Placental pericyte (primary cell): Measurements from ENCODE around the gene DAGLA. TPM values are rescaled to one million over a fixed set of nuclear protein-coding genes. Genes with fewer than 3 reads are reported as not detected.

Source experiments
- total RNA-seq: library from RNA; depleted of rRNA; stranded (reverse); fragments of >200 nt; gene quantifications from 2 replicates; pipeline ENCODE4 v1.2.3, GENCODE V29; 2012

Gene DAGLA
- 2.9 and 4.2 TPM in 2 replicates for total RNA-seq

GRCh38 chr11:61679893-61680621 lies at the start of gene DAGLA:
DAGLA (plus strand) TSS chr11:61680391; CDS start chr11:61720156, 39,765 bp downstream.

GRCh38 chr11:61752117-61752924 lies 72.1 kb downstream of the DAGLA start, which contains the start of gene MYRF:
MYRF (plus strand) TSS chr11:61752636; CDS start chr11:61752745, 109 bp downstream.

GRCh38 chr11:61792310-61793082 lies 112.3 kb downstream of the DAGLA start, which contains the start of the genes FEN1 and TMEM258:
FEN1 (plus strand) TSS chr11:61792911; CDS start chr11:61795362, 2,451 bp downstream.
TMEM258 (minus strand) TSS chr11:61792599; CDS start chr11:61792558, 41 bp downstream.

Other genes starting within 250 kb of the DAGLA start
- not detected in 2 replicates for gene LRRC10B, start 171.6 kb upstream of the DAGLA start, total RNA-seq
- gene SYT7, start 99.3 kb upstream of the DAGLA start, total RNA-seq = 4.6 and 9.7 TPM in 2 replicates
- gene MYRF, start 72.2 kb downstream of the DAGLA start, total RNA-seq = 6.4 and 39.2 TPM in 2 replicates
- 46.7 and 77.5 TPM in 2 replicates for gene TMEM258, start 112.2 kb downstream of the DAGLA start, total RNA-seq
- gene FEN1, start 112.5 kb downstream of the DAGLA start, total RNA-seq = 13.3 and 76.2 TPM in 2 replicates
- 159 and 497 TPM in 2 replicates for gene FADS1, start 136.6 kb downstream of the DAGLA start, total RNA-seq
- 385 and 1,439 TPM in 2 replicates for gene FADS2, start 147.9 kb downstream of the DAGLA start, total RNA-seq
- 58.4 and 131 TPM in 2 replicates for gene FADS3, start 211.2 kb downstream of the DAGLA start, total RNA-seq
- gene RAB3IL1, start 237.2 kb downstream of the DAGLA start, total RNA-seq = 2.7 and 14.0 TPM in 2 replicates